Measurements from ENCODE around the gene STK24. TPM values are rescaled to one million over a fixed set of nuclear protein-coding genes. Genes with fewer than 3 reads are reported as not detected.
"Not testable (repeated sequence)": the region's sequence is repeated elsewhere in the genome, so short reads cannot be mapped to it uniquely, and the experiment has no call there.

Gene STK24
- total RNA-seq, 1 experiment from 2014 or later = 84.8 TPM

GRCh38 chr13:98570929-98571372, 6.0 kb downstream of the STK24 start:
- TF ChIP-seq EZH2 (IDR thresholded peaks at IDR 0.05; ENCODE audit: borderline replicate concordance, low read depth, low read length, poor library complexity, severe bottlenecking) (no peak), CTCF (conservative IDR thresholded peaks at IDR 0.05; ENCODE audit: low read depth, low read length) (no peak)
- POLR2A ChIA-PET (ENCODE audit: low non-redundant PET) = interaction anchor here (0.6 kb wide), 1 partner anchor 121 kb away, joined by 5 read pairs; no protein-coding TSS in a partner anchor
- no peak for DNase-seq (ENCODE audit: low spot score)
- CTCF ChIA-PET = no interaction called here
- no TSS peak for BruUV-seq (replicated peaks)
- Histone ChIP-seq H3K4me3 (ENCODE audit: low read depth, low read length, poor library complexity, severe bottlenecking) (no peak overlapping the region), H3K4me1 (ENCODE audit: insufficient read depth, low read length, poor library complexity, severe bottlenecking) (peaks cover 50% of the 10 kb centered on the region), H3K27ac (ENCODE audit: low read depth, low read length, poor library complexity, severe bottlenecking) (no peak overlapping the region), H3K36me3 (ENCODE audit: insufficient read depth, low read length, poor library complexity, severe bottlenecking) (no peaks in the 10 kb centered on the region), H3K27me3 (replicated peaks; ENCODE audit: insufficient read depth, low read depth, low read length, poor library complexity) (no peaks in the 10 kb centered on the region), H3K9me3 (ENCODE audit: low read depth, low read length, poor library complexity, severe bottlenecking) (no peaks in the 10 kb centered on the region)
- intact Hi-C loops (cut with micrococcal nuclease; ENCODE audit: unreplicated experiment) = no loop called here

DNA sequence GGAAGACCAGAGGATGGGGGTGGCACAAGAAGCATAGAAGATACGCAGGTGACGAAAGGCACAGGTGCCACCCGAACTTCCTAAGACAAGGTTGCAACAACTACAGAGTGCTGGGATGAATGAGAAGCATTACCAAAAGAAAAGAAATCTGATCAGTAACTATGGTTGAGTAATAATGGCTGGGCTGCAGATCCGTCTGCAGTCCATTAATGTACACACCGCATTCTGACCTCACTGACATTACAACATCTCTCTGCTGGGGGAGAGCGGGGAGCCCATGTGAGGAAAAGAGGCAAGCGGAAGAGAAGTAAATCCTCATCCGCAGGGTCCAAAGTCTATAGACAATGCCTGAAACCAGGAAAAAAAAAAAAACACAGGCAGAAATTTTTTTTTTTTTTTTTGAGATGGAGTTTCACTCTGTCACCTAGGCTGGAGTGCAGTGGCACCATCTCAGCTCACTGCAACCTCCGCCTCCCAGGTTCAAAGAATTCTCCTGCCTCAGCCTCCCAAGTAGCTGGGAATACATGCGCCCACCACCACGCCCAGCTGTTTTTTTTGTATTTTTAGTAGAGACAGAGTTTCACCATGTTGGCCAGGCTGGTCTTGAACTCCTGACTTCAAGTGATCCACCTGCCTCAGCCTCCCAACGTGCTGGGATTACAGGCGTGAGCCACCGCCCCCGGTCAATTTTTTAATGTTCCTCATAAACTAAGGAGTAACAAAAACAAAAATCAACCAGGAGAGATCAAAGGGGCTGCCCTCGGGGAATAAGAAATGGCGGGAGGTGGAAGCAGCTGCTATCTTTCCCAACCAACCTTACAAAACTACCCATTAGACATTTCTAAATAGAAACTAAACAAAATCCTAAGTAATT, 7.2 kb downstream of the STK24 start:
- intact Hi-C loops (cut with micrococcal nuclease; ENCODE audit: unreplicated experiment) = not testable (repeated sequence)
- H3K4me1 ChIP-seq (ENCODE audit: insufficient read depth, low read length, poor library complexity, severe bottlenecking) = peaks cover 45% of the 10 kb centered on the region

DNA sequence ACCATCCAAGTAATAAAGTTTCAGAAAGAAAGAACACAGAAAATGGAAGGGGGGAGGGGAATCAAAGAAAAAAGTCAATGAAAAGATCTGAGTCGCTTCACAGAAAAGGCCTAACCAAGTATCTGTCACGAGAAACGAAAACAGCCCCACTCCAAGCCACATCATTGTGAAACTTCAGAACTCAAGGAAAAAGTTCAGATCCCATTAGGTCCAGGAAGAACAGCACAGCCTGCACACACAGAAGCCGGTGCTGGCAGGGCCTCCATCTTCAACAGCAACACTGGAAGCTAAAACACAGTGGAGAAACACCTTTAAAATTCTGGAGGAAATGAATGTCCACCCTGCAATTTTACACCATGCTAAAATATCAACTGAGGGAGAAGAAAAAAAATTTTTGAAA, 8.0 kb downstream of the STK24 start:
- Histone ChIP-seq H3K36me3 (ENCODE audit: insufficient read depth, low read length, poor library complexity, severe bottlenecking) (no peaks in the 10 kb centered on the region), H3K27me3 (replicated peaks; ENCODE audit: insufficient read depth, low read depth, low read length, poor library complexity) (no peaks in the 10 kb centered on the region), H3K4me1 (ENCODE audit: insufficient read depth, low read length, poor library complexity, severe bottlenecking) (peaks cover 39% of the 10 kb centered on the region), H3K27ac (ENCODE audit: low read depth, low read length, poor library complexity, severe bottlenecking) (no peak overlapping the region), H3K9me3 (ENCODE audit: low read depth, low read length, poor library complexity, severe bottlenecking) (no peaks in the 10 kb centered on the region), H3K4me3 (ENCODE audit: low read depth, low read length, poor library complexity, severe bottlenecking) (no peak overlapping the region)
- TF ChIP-seq EZH2 (IDR thresholded peaks at IDR 0.05; ENCODE audit: borderline replicate concordance, low read depth, low read length, poor library complexity, severe bottlenecking) = no peak
- no peak for TF ChIP-seq CTCF (conservative IDR thresholded peaks at IDR 0.05; ENCODE audit: low read depth, low read length)
- no peak for DNase-seq (ENCODE audit: low spot score)
- BruUV-seq (replicated peaks) = no TSS peak
- intact Hi-C loops (cut with micrococcal nuclease; ENCODE audit: unreplicated experiment) = no loop called here
- POLR2A ChIA-PET (ENCODE audit: low non-redundant PET) = no interaction called here
- CTCF ChIA-PET = no interaction called here

More for the DNA sequence above, 7.2 kb downstream of the STK24 start:
- H3K9me3 ChIP-seq (ENCODE audit: low read depth, low read length, poor library complexity, severe bottlenecking); DNase-seq (ENCODE audit: low spot score); H3K36me3 ChIP-seq (ENCODE audit: insufficient read depth, low read length, poor library complexity, severe bottlenecking); H3K4me3 ChIP-seq (ENCODE audit: low read depth, low read length, poor library complexity, severe bottlenecking); POLR2A ChIA-PET (ENCODE audit: low non-redundant PET); BruUV-seq (replicated peaks); CTCF ChIA-PET; H3K27ac ChIP-seq (ENCODE audit: low read depth, low read length, poor library complexity, severe bottlenecking); H3K27me3 ChIP-seq (replicated peaks; ENCODE audit: insufficient read depth, low read depth, low read length, poor library complexity): not testable (repeated sequence)

Data from A673 (cell line).